Natural killer cell (primary cell): ENCODE measurements around the gene ADGRB3. TPM values are rescaled to one million over a fixed set of nuclear protein-coding genes. Genes with fewer than 3 reads are reported as not detected.

Source experiments
- ATAC-seq, 3 donors: fragments of 150-1000 bp in 2 of 3; fragments of 200-7000 bp in 1 of 3; cut with Tn5 transposase; 1 replicate in 1 of 3; 2 replicates in 2 of 3; pipeline ENCODE4 v1.10.0; 2021; ENCODE audit warnings: mild to moderate bottlenecking in 2 of 3, moderate library complexity in 2 of 3
- DNase-seq, 2 donors: peaks; one replicate each; pipeline versions ENCODE4 v3.0.0 to v3.0.0-alpha.2; 2013 to 2021; ENCODE audit warnings: mixed read lengths in 1 of 2
- H3K27ac ChIP-seq: one replicate; pipeline ENCODE4 v1.5.1; 2013; ENCODE audit warnings: mild to moderate bottlenecking, low read length
- H3K27me3 ChIP-seq: one replicate; pipeline ENCODE4 v1.6.1; 2013; ENCODE audit warnings: low read length; ENCODE audit not compliant: control insufficient read depth, insufficient read depth
- H3K36me3 ChIP-seq: one replicate; pipeline ENCODE4 v1.6.1; 2013; ENCODE audit warnings: low read length; ENCODE audit not compliant: control insufficient read depth, insufficient read depth
- H3K4me1 ChIP-seq: one replicate; pipeline ENCODE4 v1.6.1; 2013; ENCODE audit warnings: low read length; ENCODE audit not compliant: control insufficient read depth, insufficient read depth
- H3K4me3 ChIP-seq: one replicate; pipeline ENCODE4 v1.5.1; 2013; ENCODE audit warnings: low read length
- H3K9me3 ChIP-seq: one replicate; pipeline ENCODE4 v1.6.1; 2013; ENCODE audit warnings: low read length; ENCODE audit not compliant: control insufficient read depth, insufficient read depth
- H3K27ac Mint-ChIP-seq, 2 donors: one replicate each; pipeline ENCODE4 v1.8.0; 2022; ENCODE audit warnings: mild to moderate bottlenecking in 2 of 2, mixed read lengths in 2 of 2, moderate library complexity in 1 of 2
- H3K27me3 Mint-ChIP-seq, 2 donors: one replicate each; pipeline ENCODE4 v1.8.0; 2022; ENCODE audit warnings: low read depth in 2 of 2, mixed read lengths in 2 of 2
- H3K36me3 Mint-ChIP-seq: one replicate; pipeline ENCODE4 v1.8.0; 2022; ENCODE audit warnings: mixed read lengths
- H3K4me1 Mint-ChIP-seq, 2 donors: one replicate each; pipeline ENCODE4 v1.8.0; 2022; ENCODE audit warnings: mixed read lengths in 2 of 2
- H3K4me3 Mint-ChIP-seq: one replicate; pipeline ENCODE4 v1.8.0; 2022; ENCODE audit warnings: mild to moderate bottlenecking, moderate library complexity, mixed read lengths
- H3K9me3 Mint-ChIP-seq, 2 donors: one replicate each; pipeline ENCODE4 v1.8.0; 2022; ENCODE audit warnings: mixed read lengths in 2 of 2
- WGBS: methylation state at CpG from one replicate; pipeline ENCODE4 v1.1.7; 2013; ENCODE audit warnings: missing lambda C conversion rate; ENCODE audit not compliant: insufficient coverage; 5-methylcytosine and 5-hydroxymethylcytosine counted together
- intact Hi-C: fragments of 100-400 bp; cut with micrococcal nuclease; formaldehyde crosslinking; loops from one replicate; pipeline ENCODE4 v1.14.2; 2022
- total RNA-seq, 4 donors: library from RNA; stranded (reverse); fragments of 120-200 nt in 1 of 4; gene quantifications; one replicate each; pipeline versions ENCODE4 v1.2.3 to v1.2.4, GENCODE V29; 2013 to 2022
- TF ChIP-seq, protein P1 (sequence below): fragments of 200-600 bp; IDR thresholded peaks from one replicate; pipeline ENCODE4 v1.8.0; 2022; ENCODE audit warnings: antibody characterized with exemption

The ADGRB3 gene
- total RNA-seq, 3 donors from 2014 or later (not counting 1 experiment from before 2014, with no cell fraction given), result not detected

DNA sequence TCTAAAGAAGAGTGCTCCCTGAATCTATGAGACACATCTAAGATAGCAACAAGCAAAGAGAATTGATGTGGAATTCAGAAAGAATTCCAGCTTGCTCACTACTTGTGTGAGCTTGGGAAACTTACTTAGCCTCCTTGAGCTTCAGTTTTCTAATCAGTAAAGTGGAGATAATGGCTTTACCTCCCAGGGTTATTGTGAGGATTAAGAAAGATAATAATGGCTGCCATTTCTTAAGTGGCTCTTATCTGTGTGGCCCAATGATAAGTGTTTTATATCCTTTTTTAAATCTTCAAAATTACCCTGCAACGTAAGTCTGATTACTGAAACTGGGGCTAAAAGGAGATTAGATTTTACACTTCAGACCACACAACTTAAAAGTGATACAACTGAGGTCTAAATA is 743.2 kb downstream of the ADGRB3 start:
- H3K4me3 Mint-ChIP-seq, result no peak overlapping the region
- H3K27me3 Mint-ChIP-seq, result no peaks in the 10 kb centered on the region
- DNase-seq (no peak), ATAC-seq (no peak)
- Histone ChIP-seq H3K36me3 (no peaks in the 10 kb centered on the region), H3K4me1 (no peaks in the 10 kb centered on the region), H3K27me3 (no peaks in the 10 kb centered on the region), H3K4me3 (no peak overlapping the region), H3K27ac (no peak overlapping the region), H3K9me3 (no peaks in the 10 kb centered on the region)
- intact Hi-C loops, result no loop called here
- H3K36me3 Mint-ChIP-seq, result no peaks in the 10 kb centered on the region
- no peaks in the 10 kb centered on the region for H3K4me1 Mint-ChIP-seq
- no peak overlapping the region for H3K27ac Mint-ChIP-seq
- WGBS, result no CpG with 5 or more reads among the region's 1 CpG
- peaks cover 11 to 12% of the 10 kb centered on the region in 2 donors for H3K9me3 Mint-ChIP-seq
- TF ChIP-seq, protein P1, sequence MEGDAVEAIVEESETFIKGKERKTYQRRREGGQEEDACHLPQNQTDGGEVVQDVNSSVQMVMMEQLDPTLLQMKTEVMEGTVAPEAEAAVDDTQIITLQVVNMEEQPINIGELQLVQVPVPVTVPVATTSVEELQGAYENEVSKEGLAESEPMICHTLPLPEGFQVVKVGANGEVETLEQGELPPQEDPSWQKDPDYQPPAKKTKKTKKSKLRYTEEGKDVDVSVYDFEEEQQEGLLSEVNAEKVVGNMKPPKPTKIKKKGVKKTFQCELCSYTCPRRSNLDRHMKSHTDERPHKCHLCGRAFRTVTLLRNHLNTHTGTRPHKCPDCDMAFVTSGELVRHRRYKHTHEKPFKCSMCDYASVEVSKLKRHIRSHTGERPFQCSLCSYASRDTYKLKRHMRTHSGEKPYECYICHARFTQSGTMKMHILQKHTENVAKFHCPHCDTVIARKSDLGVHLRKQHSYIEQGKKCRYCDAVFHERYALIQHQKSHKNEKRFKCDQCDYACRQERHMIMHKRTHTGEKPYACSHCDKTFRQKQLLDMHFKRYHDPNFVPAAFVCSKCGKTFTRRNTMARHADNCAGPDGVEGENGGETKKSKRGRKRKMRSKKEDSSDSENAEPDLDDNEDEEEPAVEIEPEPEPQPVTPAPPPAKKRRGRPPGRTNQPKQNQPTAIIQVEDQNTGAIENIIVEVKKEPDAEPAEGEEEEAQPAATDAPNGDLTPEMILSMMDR, result no peak

DNA sequence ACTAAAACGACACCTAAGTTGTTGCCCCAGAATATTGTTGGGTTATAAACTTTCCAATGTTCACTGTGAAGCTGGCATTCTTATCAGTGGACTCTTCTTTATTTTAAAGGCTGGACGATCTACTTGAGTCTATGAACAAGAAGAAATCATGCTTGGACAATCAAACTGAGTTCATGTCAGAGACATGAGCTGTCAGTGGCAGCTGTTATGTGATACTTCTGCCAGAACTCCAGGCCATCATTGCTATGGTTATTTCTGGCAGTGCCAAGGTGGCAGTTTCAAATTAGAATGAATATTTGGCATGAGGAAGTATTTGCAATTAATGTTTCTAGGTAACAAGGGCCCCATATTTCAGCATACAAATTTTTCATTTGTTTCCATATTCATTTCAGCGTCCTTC is 744.4 kb downstream of the ADGRB3 start:
- no peaks in the 10 kb centered on the region for H3K27me3 Mint-ChIP-seq
- intact Hi-C loops, result no loop called here

DNA sequence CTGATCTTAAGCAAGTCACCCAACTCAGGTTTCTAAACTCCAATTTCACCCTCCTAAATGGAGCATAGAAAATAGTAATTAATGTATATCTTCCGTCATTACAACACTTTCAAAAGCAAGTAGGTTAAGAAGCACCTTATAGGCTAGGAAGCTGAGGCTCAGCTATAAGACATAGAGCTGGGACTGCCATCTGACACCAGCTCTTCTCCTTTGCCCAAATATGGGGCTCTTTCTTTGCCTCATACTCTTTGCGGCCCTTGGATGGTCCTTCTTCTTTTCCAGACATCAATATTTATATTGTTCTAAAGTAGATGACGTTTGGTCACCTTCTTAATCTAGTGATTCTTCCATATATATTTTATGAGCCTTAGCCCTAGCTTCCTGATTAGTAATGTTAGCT is 748.5 kb downstream of the ADGRB3 start:
- intact Hi-C loops, result no loop called here
- no peaks in the 10 kb centered on the region for H3K4me1 Mint-ChIP-seq
- H3K4me1 ChIP-seq, result no peaks in the 10 kb centered on the region
- no peak overlapping the region for H3K4me3 ChIP-seq
- H3K27me3 Mint-ChIP-seq, result no peaks in the 10 kb centered on the region
- no peak overlapping the region for H3K27ac Mint-ChIP-seq
- WGBS, result 88% methylated on average over 1 of the region's 3 CpGs
- peaks cover 14 to 20% of the 10 kb centered on the region in 2 donors for H3K9me3 Mint-ChIP-seq
- ATAC-seq (no peak), DNase-seq (no peak)
- no peak overlapping the region for H3K27ac ChIP-seq
- H3K27me3 ChIP-seq, result no peaks in the 10 kb centered on the region
- no peaks in the 10 kb centered on the region for H3K36me3 ChIP-seq
- H3K36me3 Mint-ChIP-seq, result no peaks in the 10 kb centered on the region
- no peaks in the 10 kb centered on the region for H3K9me3 ChIP-seq
- TF ChIP-seq, protein P1, result no peak
- H3K4me3 Mint-ChIP-seq, result no peak overlapping the region

More for the DNA sequence above, 744.4 kb downstream of the ADGRB3 start:
- H3K27ac ChIP-seq, result no peak overlapping the region
- ATAC-seq (no peak), DNase-seq (no peak)
- Mint-ChIP-seq H3K4me1 (no peaks in the 10 kb centered on the region), H3K4me3 (no peak overlapping the region), H3K36me3 (no peaks in the 10 kb centered on the region), H3K9me3 (peaks cover 11 to 12% of the 10 kb centered on the region in 2 donors), H3K27ac (no peak overlapping the region)
- no peaks in the 10 kb centered on the region for H3K4me1 ChIP-seq
- TF ChIP-seq, protein P1, result no peak
- no peaks in the 10 kb centered on the region for H3K36me3 ChIP-seq
- no peak overlapping the region for H3K4me3 ChIP-seq
- H3K27me3 ChIP-seq, result no peaks in the 10 kb centered on the region
- 78% methylated on average over 3 of the region's 3 CpGs for WGBS
- no peaks in the 10 kb centered on the region for H3K9me3 ChIP-seq

DNA sequence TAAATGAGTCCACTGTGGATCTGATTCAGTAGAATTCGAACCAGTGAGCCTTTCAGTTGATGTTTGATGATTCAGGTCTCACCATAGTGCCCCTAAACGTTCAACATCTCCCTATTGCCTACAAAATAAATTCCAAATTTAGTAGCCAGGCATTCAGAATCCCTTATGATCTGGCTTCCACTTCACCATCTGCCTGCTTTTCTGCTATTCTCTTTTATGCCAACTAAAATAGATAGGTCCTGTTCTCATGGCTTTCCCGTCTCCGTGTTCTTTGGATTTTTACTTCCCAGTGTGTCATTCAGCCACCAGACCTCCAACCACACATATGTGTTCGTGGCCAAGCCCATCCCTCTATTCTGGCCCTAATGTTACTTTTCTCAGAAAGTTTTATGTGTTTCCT is 751.3 kb downstream of the ADGRB3 start:
- H3K27me3 Mint-ChIP-seq, result no peaks in the 10 kb centered on the region
- 65% methylated on average over 5 of the region's 5 CpGs for WGBS
- no peak overlapping the region for H3K27ac Mint-ChIP-seq
- Histone ChIP-seq H3K9me3 (no peaks in the 10 kb centered on the region), H3K27ac (no peak overlapping the region), H3K27me3 (no peaks in the 10 kb centered on the region), H3K4me1 (no peaks in the 10 kb centered on the region), H3K4me3 (no peak overlapping the region), H3K36me3 (no peaks in the 10 kb centered on the region)
- peaks cover 9 to 16% of the 10 kb centered on the region in 2 donors for H3K9me3 Mint-ChIP-seq
- ATAC-seq (no peak), DNase-seq (no peak)
- H3K4me3 Mint-ChIP-seq, result no peak overlapping the region
- no peaks in the 10 kb centered on the region for H3K36me3 Mint-ChIP-seq
- TF ChIP-seq, protein P1, result no peak
- no peaks in the 10 kb centered on the region for H3K4me1 Mint-ChIP-seq
- intact Hi-C loops, result no loop called here
